HEK293 (cell line): ENCODE results near the gene OTX1.

Experiments
- ZBTB21 ChIP-seq: fragments of 450-650 bp; formaldehyde crosslinking; IDR thresholded peaks from 2 replicates; pipeline ENCODE4 v1.5.1; 2017; ENCODE audit warnings: missing biosample characterization, missing genetic modification characterization
- ZNF280D ChIP-seq: fragments of 450-650 bp; formaldehyde crosslinking; IDR thresholded peaks from 2 replicates; pipeline ENCODE4 v1.5.1; 2016; ENCODE audit warnings: missing biosample characterization, missing genetic modification characterization
- ZNF530 ChIP-seq: fragments of 450-650 bp; formaldehyde crosslinking; IDR thresholded peaks from 2 replicates; pipeline ENCODE4 v1.5.1; 2016; ENCODE audit warnings: low read depth, missing biosample characterization, missing genetic modification characterization
- TF ChIP-seq, protein P1 (sequence below): fragments of 450-650 bp; formaldehyde crosslinking; IDR thresholded peaks from 2 replicates; pipeline ENCODE4 v1.5.1; 2016; ENCODE audit warnings: missing biosample characterization, missing genetic modification characterization

- no peak for TF ChIP-seq ZNF280D (tag by site-specific recombination)
- no peak for TF ChIP-seq ZNF530 (tag by site-specific recombination)
- no peak for TF ChIP-seq ZBTB21 (tag by site-specific recombination)
- TF ChIP-seq, protein P1, sequence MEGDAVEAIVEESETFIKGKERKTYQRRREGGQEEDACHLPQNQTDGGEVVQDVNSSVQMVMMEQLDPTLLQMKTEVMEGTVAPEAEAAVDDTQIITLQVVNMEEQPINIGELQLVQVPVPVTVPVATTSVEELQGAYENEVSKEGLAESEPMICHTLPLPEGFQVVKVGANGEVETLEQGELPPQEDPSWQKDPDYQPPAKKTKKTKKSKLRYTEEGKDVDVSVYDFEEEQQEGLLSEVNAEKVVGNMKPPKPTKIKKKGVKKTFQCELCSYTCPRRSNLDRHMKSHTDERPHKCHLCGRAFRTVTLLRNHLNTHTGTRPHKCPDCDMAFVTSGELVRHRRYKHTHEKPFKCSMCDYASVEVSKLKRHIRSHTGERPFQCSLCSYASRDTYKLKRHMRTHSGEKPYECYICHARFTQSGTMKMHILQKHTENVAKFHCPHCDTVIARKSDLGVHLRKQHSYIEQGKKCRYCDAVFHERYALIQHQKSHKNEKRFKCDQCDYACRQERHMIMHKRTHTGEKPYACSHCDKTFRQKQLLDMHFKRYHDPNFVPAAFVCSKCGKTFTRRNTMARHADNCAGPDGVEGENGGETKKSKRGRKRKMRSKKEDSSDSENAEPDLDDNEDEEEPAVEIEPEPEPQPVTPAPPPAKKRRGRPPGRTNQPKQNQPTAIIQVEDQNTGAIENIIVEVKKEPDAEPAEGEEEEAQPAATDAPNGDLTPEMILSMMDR (tag by site-specific recombination): no peak
These were observed 3.7 kb upstream of the OTX1 start for GRCh38 chr2:63046961-63047320.
